NCI-H187 treated with DMSO at 0.1 percent for 48 hours (cell line): Measurements from ENCODE around the gene ANKZF1.

Experiments used
- DNase-seq: peaks from one replicate; lab custom pipeline; 2025; lab: John Stamatoyannopoulos, UW

Gene ANKZF1

DNA sequence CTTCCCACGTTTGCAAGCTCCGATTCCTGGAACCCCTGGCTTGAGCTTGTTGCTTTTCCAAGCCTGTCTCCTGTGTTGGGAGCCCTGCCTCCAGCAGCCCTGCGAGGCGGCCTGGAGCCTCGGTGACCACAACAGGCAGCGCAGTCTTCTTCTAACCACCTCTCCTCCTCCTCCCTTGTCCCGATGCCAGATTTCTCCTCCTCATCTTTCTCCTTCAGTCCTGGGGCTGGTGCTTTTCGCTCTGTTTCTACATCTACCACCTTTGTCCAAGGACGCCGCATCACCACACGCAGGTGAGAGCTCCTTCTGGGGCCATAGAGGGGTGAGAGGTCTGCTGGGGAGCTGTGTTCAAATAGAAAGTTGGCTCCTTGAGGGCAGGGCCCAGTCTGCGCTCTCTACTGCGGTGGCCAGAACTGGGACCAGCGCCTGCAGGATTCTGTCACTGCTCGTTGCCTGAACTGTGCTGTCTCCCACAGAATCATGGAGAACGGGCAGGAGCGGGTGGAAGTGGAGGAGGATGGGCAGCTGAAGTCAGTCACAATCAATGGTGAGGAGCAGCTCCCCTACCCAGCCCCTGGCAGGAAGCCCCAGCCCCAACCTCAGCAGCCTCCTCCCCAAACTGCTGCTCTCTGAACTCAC lies 53.5 kb downstream of the ANKZF1 start:
- no peak for DNase-seq

DNA sequence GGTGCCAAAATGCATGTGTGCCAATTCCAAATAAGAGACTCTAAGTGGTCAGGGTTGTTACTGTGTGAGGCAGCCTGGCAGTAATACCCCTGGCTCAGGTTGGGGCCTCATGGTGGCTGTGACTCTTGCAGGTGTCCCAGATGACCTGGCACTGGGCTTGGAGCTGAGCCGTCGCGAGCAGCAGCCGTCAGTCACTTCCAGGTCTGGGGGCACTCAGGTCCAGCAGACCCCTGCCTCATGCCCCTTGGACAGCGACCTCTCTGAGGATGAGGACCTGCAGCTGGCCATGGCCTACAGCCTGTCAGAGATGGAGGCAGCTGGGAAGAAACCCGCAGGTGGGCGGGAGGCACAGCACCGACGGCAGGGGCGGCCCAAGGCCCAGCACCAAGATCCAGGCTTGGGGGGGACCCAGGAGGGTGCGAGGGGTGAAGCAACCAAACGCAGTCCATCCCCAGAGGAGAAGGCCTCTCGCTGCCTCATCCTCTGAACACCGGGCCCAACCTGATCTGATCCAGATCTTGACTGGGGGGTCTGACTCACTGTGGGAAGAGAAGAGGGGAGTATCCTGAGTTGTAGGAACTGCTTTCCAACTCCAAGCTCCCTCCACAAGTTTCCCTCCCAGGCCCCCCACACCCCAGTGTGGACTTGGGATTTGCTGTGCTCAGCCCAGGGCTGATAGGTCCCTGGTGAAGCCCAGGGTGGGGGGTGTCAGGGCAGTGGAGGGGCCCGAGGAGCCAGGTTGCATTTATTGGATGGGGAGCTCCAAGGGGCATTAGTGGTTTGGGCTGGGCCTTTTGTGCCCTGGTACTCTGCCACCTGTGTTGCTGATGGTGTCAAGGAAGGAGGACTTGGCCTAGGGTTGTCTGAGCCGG lies 55.1 kb downstream of the ANKZF1 start:
- no peak for DNase-seq

DNA sequence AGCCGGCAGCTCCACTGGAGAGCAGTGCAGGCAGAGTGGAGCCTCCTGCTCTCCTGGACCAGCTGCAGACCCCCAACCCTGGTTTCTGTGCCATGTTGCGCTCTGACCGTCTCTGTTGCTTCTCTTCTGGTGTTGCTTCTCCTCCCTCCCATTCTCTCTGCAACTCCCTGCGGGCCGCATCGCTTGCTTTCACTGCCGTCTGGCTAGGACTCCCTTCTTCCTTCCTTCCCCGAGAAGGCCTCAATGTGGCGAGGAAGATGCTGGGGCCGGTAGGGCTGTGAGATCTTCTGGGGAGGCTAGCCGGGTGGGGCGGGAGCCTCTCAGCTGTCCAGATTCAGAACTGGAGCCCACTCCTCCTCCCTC lies 55.7 kb downstream of the ANKZF1 start:
- DNase-seq, result no peak

DNA sequence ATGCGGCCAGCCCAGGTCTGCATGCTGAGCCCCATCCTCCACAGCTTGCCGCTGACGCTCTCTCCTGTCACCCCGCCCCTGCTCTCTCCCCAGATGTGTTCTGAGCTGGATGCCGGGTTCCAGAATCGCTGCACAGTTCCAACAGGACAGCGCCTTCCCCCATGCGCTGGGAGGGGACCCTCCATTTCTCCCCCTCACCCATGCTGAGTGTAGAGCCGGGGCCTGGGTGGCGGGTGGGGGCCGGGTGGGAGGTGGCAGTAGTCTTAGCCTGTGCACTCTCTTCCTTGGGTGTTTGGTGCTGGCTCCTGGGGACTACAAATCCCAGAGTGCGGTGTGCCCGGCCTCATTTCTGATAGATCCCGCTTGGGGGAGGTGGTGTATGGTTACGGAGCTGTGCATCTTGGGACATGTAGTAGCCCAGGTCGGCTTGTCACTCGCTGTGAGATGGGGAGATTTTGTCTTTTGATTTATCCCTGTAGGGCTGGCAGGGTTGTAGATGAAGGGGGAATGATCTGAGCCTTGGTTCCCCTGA lies 56.4 kb downstream of the ANKZF1 start:
- DNase-seq, result no peak
